OCI-LY7 (cell line): Measurements from ENCODE around the gene SMO. TPM values are rescaled to one million over a fixed set of nuclear protein-coding genes. Genes with fewer than 3 reads are reported as not detected.

ENCODE experiments used
- BruUV-seq: library from RNA; stranded (reverse); fragments of 400-500 nt; replicated peaks from 2 replicates; lab custom pipeline; 2021; lab: Mats Ljungman, UMichigan
- CTCF ChIA-PET: fragments of 300-600 bp; sonication (Branson Sonifier 250); formaldehyde crosslinking; loops from one replicate; lab custom pipeline; 2022; ENCODE audit warnings: antibody characterized with exemption; ENCODE audit not compliant: unreplicated experiment; lab: Charles Lee
- POLR2A ChIA-PET: fragments of 300-600 bp; sonication (Branson Sonifier 250); formaldehyde crosslinking; loops from one replicate; lab custom pipeline; 2022; ENCODE audit warnings: antibody characterized with exemption; lab: Charles Lee
- DNase-seq: peaks from one replicate; pipeline ENCODE4 v3.0.0-alpha.2; 2015; ENCODE audit warnings: low spot score
- H2AFZ ChIP-seq: fragments of 200-600 bp; sonication (generic), shearing (Covaris generic); 2 replicates; pipeline ENCODE4 v1.6.1; 2014; ENCODE audit warnings: mild to moderate bottlenecking, antibody characterized with exemption, low read length, moderate library complexity
- H3K27ac ChIP-seq: fragments of 200-600 bp; sonication (generic); 2 replicates; pipeline ENCODE4 v1.5.1; 2014; ENCODE audit warnings: mixed run types, low read depth, mild to moderate bottlenecking, moderate library complexity, low read length, inconsistent platforms; ENCODE audit not compliant: poor library complexity, severe bottlenecking
- H3K36me3 ChIP-seq: fragments of 200-600 bp; sonication (generic); 2 replicates; pipeline ENCODE4 v1.6.1; 2014; ENCODE audit warnings: mild to moderate bottlenecking, antibody characterized with exemption, low read length, moderate library complexity, mixed read lengths; ENCODE audit not compliant: insufficient read depth
- H3K4me1 ChIP-seq: fragments of 200-600 bp; sonication (generic); 2 replicates; pipeline ENCODE4 v1.5.1; 2014; ENCODE audit warnings: mild to moderate bottlenecking, low read length; ENCODE audit not compliant: insufficient read depth, poor library complexity, severe bottlenecking
- H3K4me2 ChIP-seq: fragments of 200-600 bp; sonication (generic); 2 replicates; pipeline ENCODE4 v1.6.1; 2014; ENCODE audit warnings: mild to moderate bottlenecking, low read length
- H3K4me3 ChIP-seq: fragments of 200-600 bp; sonication (generic); 2 replicates; pipeline ENCODE4 v1.5.1; 2014; ENCODE audit warnings: mild to moderate bottlenecking, low read depth, low read length; ENCODE audit not compliant: poor library complexity, severe bottlenecking
- H3K79me2 ChIP-seq: fragments of 200-600 bp; sonication (generic); 2 replicates; pipeline ENCODE4 v1.6.1; 2016; ENCODE audit warnings: low read depth, mild to moderate bottlenecking, low read length, moderate library complexity, mixed read lengths; ENCODE audit not compliant: insufficient read depth
- H3K9me2 ChIP-seq: fragments of 200-600 bp; sonication (generic); 2 replicates; pipeline ENCODE4 v1.6.1; 2016; ENCODE audit warnings: mild to moderate bottlenecking, low read length, mixed read lengths; ENCODE audit not compliant: insufficient read depth
- H3K9me3 ChIP-seq: fragments of 200-600 bp; sonication (generic); 2 replicates; pipeline ENCODE4 v1.6.1; 2014; ENCODE audit warnings: mild to moderate bottlenecking, mixed run types, low read length, mixed read lengths
- H4K20me1 ChIP-seq: fragments of 200-600 bp; sonication (generic); 2 replicates; pipeline ENCODE4 v1.6.1; 2014; ENCODE audit warnings: mild to moderate bottlenecking, antibody characterized with exemption, low read length, moderate library complexity, mixed read lengths; ENCODE audit not compliant: insufficient read depth
- CTCF ChIP-seq: fragments of 200-600 bp; sonication (generic); conservative IDR thresholded peaks from 2 replicates; pipeline ENCODE4 v1.5.1; 2014; ENCODE audit warnings: mild to moderate bottlenecking, antibody characterized with exemption, low read length, moderate library complexity, mixed read lengths
- EZH2phosphoT487 ChIP-seq: fragments of 200-600 bp; sonication (generic); IDR thresholded peaks from 2 replicates; pipeline ENCODE4 v1.6.1; 2018; ENCODE audit warnings: low read depth, borderline replicate concordance, mild to moderate bottlenecking, mixed run types, antibody characterized with exemption, low read length, moderate library complexity, mixed read lengths
- intact Hi-C: fragments of 100-400 bp; cut with micrococcal nuclease; formaldehyde crosslinking; loops from one replicate; pipeline ENCODE4 v1.10.0; 2022; ENCODE audit not compliant: unreplicated experiment
- total RNA-seq, 2 experiments: library from RNA; depleted of rRNA in 1 of 2; stranded (reverse); fragments of >200 nt in 1 of 2; shearing (Covaris generic) in 1 of 2; gene quantifications; 2 replicates each; pipeline ENCODE4 v1.2.3, GENCODE V29; 2014 to 2022

SMO gene
- total RNA-seq, 2 experiments from 2014 or later: 0.17 to 0.25 TPM

GRCh38 chr7:129163875-129164544 lies 24.4 kb upstream of the SMO start:
- Histone ChIP-seq H3K4me1 (peaks cover 51% of the 10 kb centered on the region), H3K4me2 (no peak overlapping the region), H2AFZ (no peak overlapping the region), H3K36me3 (peaks cover 50% of the 10 kb centered on the region), H3K79me2 (no peaks in the 10 kb centered on the region), H3K9me3 (no peaks in the 10 kb centered on the region), H4K20me1 (no peaks in the 10 kb centered on the region), H3K9me2 (no peaks in the 10 kb centered on the region), H3K4me3 (no peak overlapping the region), H3K27ac (no peak overlapping the region)
- intact Hi-C loops: loop anchor here (1.0 to 2.0 kb wide), 2 partner anchors 46 to 69 kb away; no protein-coding TSS in a partner anchor
- no TSS peak for BruUV-seq
- peak; percentile 69 for DNase-seq
- CTCF ChIA-PET: interaction anchor here (0.6 to 1.2 kb wide), 10 partner anchors 9 to 50 kb away, joined by 3 to 10 read pairs (median 4); no protein-coding TSS in a partner anchor
- TF ChIP-seq EZH2phosphoT487: no peak
- TF ChIP-seq CTCF: peak; percentile 98
- POLR2A ChIA-PET: interaction anchor here (0.5 to 1.5 kb wide), 6 partner anchors 9 to 344 kb away, joined by 3 to 4 read pairs (median 3); no protein-coding TSS in a partner anchor

GRCh38 chr7:129166745-129167144 lies 21.7 kb upstream of the SMO start:
- H3K36me3 ChIP-seq: peaks cover 48% of the 10 kb centered on the region
- H2AFZ ChIP-seq: no peak overlapping the region
- no peak overlapping the region for H3K4me3 ChIP-seq
- no peaks in the 10 kb centered on the region for H4K20me1 ChIP-seq
- TF ChIP-seq CTCF (no peak), EZH2phosphoT487 (no peak)
- H3K79me2 ChIP-seq: no peaks in the 10 kb centered on the region
- BruUV-seq: no TSS peak
- no peaks in the 10 kb centered on the region for H3K9me2 ChIP-seq
- peak overlapping the region; percentile 21 for H3K4me2 ChIP-seq
- peaks cover 42% of the 10 kb centered on the region for H3K4me1 ChIP-seq
- H3K9me3 ChIP-seq: no peaks in the 10 kb centered on the region
- ChIA-PET POLR2A (interaction anchor here (1.1 to 1.6 kb wide), 3 partner anchors 9 to 23 kb away, joined by 3 to 4 read pairs (median 4); partner anchors contain the start of gene TSPAN33), CTCF (no interaction called here)
- intact Hi-C loops: no loop called here
- no peak overlapping the region for H3K27ac ChIP-seq
- DNase-seq: peak; percentile 41

- DNase-seq: no peak
- intact Hi-C loops: loop anchor here (2.0 kb wide), 1 partner anchor 21 kb away; no protein-coding TSS in a partner anchor
- H4K20me1 ChIP-seq: no peaks in the 10 kb centered on the region
- H3K9me2 ChIP-seq: no peaks in the 10 kb centered on the region
- peaks cover 31% of the 10 kb centered on the region for H3K4me1 ChIP-seq
- H3K4me2 ChIP-seq: no peak overlapping the region
- no peaks in the 10 kb centered on the region for H3K9me3 ChIP-seq
- ChIA-PET POLR2A (interaction anchor here (0.6 to 1.6 kb wide), 2 partner anchors 10 to 57 kb away, joined by 3 to 4 read pairs; no protein-coding TSS in a partner anchor), CTCF (no interaction called here)
- H3K27ac ChIP-seq: no peak overlapping the region
- H3K79me2 ChIP-seq: no peaks in the 10 kb centered on the region
- H2AFZ ChIP-seq: no peak overlapping the region
- H3K36me3 ChIP-seq: peaks cover 41% of the 10 kb centered on the region
- BruUV-seq: no TSS peak
- no peak for TF ChIP-seq CTCF
- TF ChIP-seq EZH2phosphoT487: no peak
- H3K4me3 ChIP-seq: no peak overlapping the region
Observed at GRCh38 chr7:129167817-129168216, 20.6 kb upstream of the SMO start.
